KMS-11 (cell line): Measurements from ENCODE around the gene SMARCAL1.

Source experiments
- H2AFZ ChIP-seq: fragments of 200-600 bp; sonication (generic); 2 replicates; pipeline ENCODE4 v1.6.1; 2016; ENCODE audit warnings: antibody characterized with exemption, mixed run types, low read depth
- H3K27ac ChIP-seq: fragments of 200-600 bp; sonication (generic); 2 replicates; pipeline ENCODE4 v1.6.1; 2016; ENCODE audit warnings: mild to moderate bottlenecking, mixed run types
- H3K27me3 ChIP-seq: fragments of 200-600 bp; sonication (generic); 2 replicates; pipeline ENCODE4 v1.6.1; 2017; ENCODE audit warnings: mild to moderate bottlenecking, low read depth, mixed run types, moderate library complexity; ENCODE audit not compliant: insufficient read depth
- H3K36me3 ChIP-seq: fragments of 200-600 bp; sonication (generic); 2 replicates; pipeline ENCODE4 v1.6.1; 2017; ENCODE audit warnings: mild to moderate bottlenecking, mixed run types; ENCODE audit not compliant: insufficient read depth
- H3K4me1 ChIP-seq: fragments of 200-600 bp; sonication (generic); 2 replicates; pipeline ENCODE4 v1.6.1; 2016; ENCODE audit warnings: mild to moderate bottlenecking, low read depth, mixed run types; ENCODE audit not compliant: poor library complexity, severe bottlenecking
- H3K4me2 ChIP-seq: fragments of 200-600 bp; sonication (generic); 2 replicates; pipeline ENCODE4 v1.7.0; 2016; ENCODE audit warnings: mild to moderate bottlenecking, mixed run types
- H3K4me3 ChIP-seq: fragments of 200-600 bp; sonication (generic); IDR thresholded peaks from 2 replicates; pipeline ENCODE4 v1.6.1; 2017; ENCODE audit warnings: low read depth, low read length, mixed read lengths; ENCODE audit not compliant: insufficient read depth
- H3K79me2 ChIP-seq: fragments of 200-600 bp; sonication (generic); 2 replicates; pipeline ENCODE4 v1.6.1; 2016; ENCODE audit warnings: low read depth, mixed run types; ENCODE audit not compliant: insufficient read depth
- H3K9ac ChIP-seq: fragments of 200-600 bp; sonication (generic); 2 replicates; pipeline ENCODE4 v1.6.1; 2016; ENCODE audit warnings: mild to moderate bottlenecking, mixed run types
- H4K20me1 ChIP-seq: fragments of 200-600 bp; sonication (generic); 2 replicates; pipeline ENCODE4 v1.6.1; 2016; ENCODE audit warnings: mild to moderate bottlenecking, mixed run types; ENCODE audit not compliant: insufficient read depth
- CTCF ChIP-seq: fragments of 200-600 bp; sonication (generic); conservative IDR thresholded peaks from 2 replicates; pipeline ENCODE4 v1.6.1; 2017; ENCODE audit warnings: low read depth, mild to moderate bottlenecking, antibody characterized with exemption, low read length, moderate library complexity, mixed read lengths

SMARCAL1 gene

GRCh38 chr2:216464104-216464720 is 51.9 kb downstream of the SMARCAL1 start:
- Histone ChIP-seq H3K27ac (no peak overlapping the region), H3K79me2 (no peaks in the 10 kb centered on the region), H3K36me3 (no peaks in the 10 kb centered on the region), H3K27me3 (no peaks in the 10 kb centered on the region), H2AFZ (no peak overlapping the region), H4K20me1 (no peaks in the 10 kb centered on the region), H3K4me2 (no peak overlapping the region), H3K4me3 (no peak overlapping the region), H3K9ac (no peak overlapping the region), H3K4me1 (peaks cover 3% of the 10 kb centered on the region)
- no peak for TF ChIP-seq CTCF

GRCh38 chr2:216465579-216466195 is 53.4 kb downstream of the SMARCAL1 start:
- no peaks in the 10 kb centered on the region for H3K79me2 ChIP-seq
- TF ChIP-seq CTCF: no peak
- no peaks in the 10 kb centered on the region for H3K27me3 ChIP-seq
- peaks cover 3% of the 10 kb centered on the region for H3K4me1 ChIP-seq
- H4K20me1 ChIP-seq: no peaks in the 10 kb centered on the region
- no peak overlapping the region for H3K27ac ChIP-seq
- no peak overlapping the region for H3K4me3 ChIP-seq
- no peak overlapping the region for H3K4me2 ChIP-seq
- H3K36me3 ChIP-seq: no peaks in the 10 kb centered on the region
- no peak overlapping the region for H3K9ac ChIP-seq
- H2AFZ ChIP-seq: no peak overlapping the region

GRCh38 chr2:216467845-216468244 is 55.6 kb downstream of the SMARCAL1 start:
- H3K9ac ChIP-seq: no peak overlapping the region
- H3K4me2 ChIP-seq: no peak overlapping the region
- no peak for TF ChIP-seq CTCF
- H3K27ac ChIP-seq: no peak overlapping the region
- H3K79me2 ChIP-seq: no peaks in the 10 kb centered on the region
- no peaks in the 10 kb centered on the region for H3K4me1 ChIP-seq
- no peaks in the 10 kb centered on the region for H4K20me1 ChIP-seq
- no peak overlapping the region for H2AFZ ChIP-seq
- H3K27me3 ChIP-seq: no peaks in the 10 kb centered on the region
- H3K4me3 ChIP-seq: no peak overlapping the region
- no peaks in the 10 kb centered on the region for H3K36me3 ChIP-seq

- no peak overlapping the region for H3K9ac ChIP-seq
- H3K79me2 ChIP-seq: no peaks in the 10 kb centered on the region
- H3K4me2 ChIP-seq: no peak overlapping the region
- H3K4me1 ChIP-seq: no peaks in the 10 kb centered on the region
- TF ChIP-seq CTCF: no peak
- no peaks in the 10 kb centered on the region for H3K27me3 ChIP-seq
- H3K4me3 ChIP-seq: no peak overlapping the region
- no peak overlapping the region for H3K27ac ChIP-seq
- no peak overlapping the region for H2AFZ ChIP-seq
- H4K20me1 ChIP-seq: no peaks in the 10 kb centered on the region
- H3K36me3 ChIP-seq: no peaks in the 10 kb centered on the region
Observed at GRCh38 chr2:216469661-216470060, 57.4 kb downstream of the SMARCAL1 start.
